Activated naive CD4-positive, alpha-beta T cell treated with anti-CD3 and anti-CD28 coated beads, Interleukin-2, amount 50 U/mL, for 24 hours (primary cell): ENCODE measurements around the gene BNIPL.
A peak's percentile ranks its signal among the peaks of the same experiment; 100 is the strongest.

Experiments
- H3K27ac Mint-ChIP-seq: one replicate; pipeline ENCODE4 v1.8.0; 2021; ENCODE audit warnings: mild to moderate bottlenecking, mixed read lengths
- H3K27me3 Mint-ChIP-seq: one replicate; pipeline ENCODE4 v1.8.0; 2021; ENCODE audit warnings: mixed read lengths
- H3K36me3 Mint-ChIP-seq: one replicate; pipeline ENCODE4 v1.8.0; 2021; ENCODE audit warnings: mixed read lengths
- H3K4me1 Mint-ChIP-seq: one replicate; pipeline ENCODE4 v1.8.0; 2021; ENCODE audit warnings: mixed read lengths
- H3K4me3 Mint-ChIP-seq: one replicate; pipeline ENCODE4 v1.8.0; 2021; ENCODE audit warnings: mild to moderate bottlenecking, mixed read lengths
- H3K9me3 Mint-ChIP-seq: one replicate; pipeline ENCODE4 v1.8.0; 2021; ENCODE audit warnings: mixed read lengths

BNIPL gene

DNA sequence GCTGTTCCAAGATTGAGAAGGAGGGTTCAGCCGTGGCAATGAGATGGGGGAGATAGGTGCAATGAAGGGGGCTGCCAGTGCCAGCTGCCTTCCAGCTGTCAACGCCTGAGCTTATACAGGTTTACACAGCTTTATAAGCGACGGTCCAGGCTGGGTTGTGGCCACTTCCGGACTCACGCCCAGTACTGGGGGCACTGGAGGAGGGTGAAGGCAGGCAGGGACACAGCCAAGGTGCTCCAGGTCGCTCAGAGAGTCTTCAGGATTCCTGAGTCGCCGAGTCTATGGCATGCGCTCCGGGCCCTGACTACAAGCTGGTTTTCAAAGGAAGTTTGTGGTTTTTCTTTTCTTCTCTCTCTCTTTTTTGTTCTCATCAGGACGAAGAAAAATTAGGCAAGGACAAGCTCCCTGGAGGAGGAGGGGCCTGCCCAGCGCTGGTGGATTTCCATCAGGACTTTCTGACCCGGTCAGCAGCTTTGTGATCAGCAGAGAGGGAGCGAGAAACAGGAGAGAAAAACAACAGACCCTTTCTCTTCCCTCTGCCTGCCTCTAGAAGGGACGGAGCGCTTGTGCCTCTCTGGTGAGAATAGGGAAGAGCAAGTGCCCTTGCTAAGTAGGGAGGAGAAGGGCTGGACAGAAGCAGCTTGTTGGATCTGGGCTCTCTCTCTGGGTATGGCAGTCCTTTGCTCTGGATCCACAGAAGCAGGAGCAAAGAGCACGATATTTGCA, 29.9 kb upstream of the BNIPL start, which contains the start of gene MINDY1:
Gene MINDY1 (minus strand): TSS at position 576 of the 726 bp plus-strand sequence. CDS start 4,285 bp downstream, outside the sequence.
- Mint-ChIP-seq H3K36me3 (no peaks in the 10 kb centered on the region), H3K27me3 (no peaks in the 10 kb centered on the region), H3K4me1 (peaks cover 80% of the 10 kb centered on the region), H3K9me3 (no peaks in the 10 kb centered on the region), H3K27ac (peak within 1 kb of the TSS; percentile 97), H3K4me3 (peak within 1 kb of the TSS; percentile 89)

- Mint-ChIP-seq H3K9me3 (no peaks in the 10 kb centered on the region), H3K36me3 (peaks cover 3% of the 10 kb centered on the region), H3K4me3 (peak overlapping the region; percentile 89), H3K4me1 (peaks cover 77% of the 10 kb centered on the region), H3K27me3 (no peaks in the 10 kb centered on the region), H3K27ac (peak overlapping the region; percentile 97)
Measured at GRCh38 chr1:151007853-151008243, 28.5 kb upstream of the BNIPL start.

GRCh38 chr1:151008244-151009205, 27.9 kb upstream of the BNIPL start, which contains the start of gene PRUNE1:
Gene PRUNE1, plus strand, starts transcription at chr1:151008449. Its CDS starts 184 bp downstream, at chr1:151008633.
- H3K36me3 Mint-ChIP-seq, result peaks cover 3% of the 10 kb centered on the region
- H3K4me1 Mint-ChIP-seq, result peaks cover 79% of the 10 kb centered on the region
- H3K27ac Mint-ChIP-seq, result peak within 1 kb of the TSS; percentile 97
- H3K9me3 Mint-ChIP-seq, result no peaks in the 10 kb centered on the region
- H3K27me3 Mint-ChIP-seq, result no peaks in the 10 kb centered on the region
- peak within 1 kb of the TSS; percentile 89 for H3K4me3 Mint-ChIP-seq

DNA sequence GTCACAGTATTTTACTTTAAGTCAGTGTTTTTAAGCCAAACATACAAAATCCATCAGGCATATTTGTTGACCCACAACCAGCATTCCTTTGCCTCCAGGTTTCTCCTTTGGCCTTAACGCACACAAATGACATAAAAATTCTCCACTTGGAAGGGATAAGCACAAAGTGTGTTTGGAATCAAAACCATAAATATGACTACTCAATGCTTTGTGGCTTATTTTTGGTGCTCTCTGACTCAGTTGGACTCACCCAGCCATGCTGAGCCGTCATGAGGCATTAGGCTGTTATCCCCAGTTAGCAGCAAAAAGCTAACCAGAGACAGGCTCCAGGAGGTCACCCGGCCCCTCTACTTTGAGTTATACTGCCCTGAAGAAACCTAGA, 27.2 kb upstream of the BNIPL start:
- Mint-ChIP-seq H3K9me3 (no peaks in the 10 kb centered on the region), H3K4me3 (peak overlapping the region; percentile 89), H3K27ac (peak overlapping the region; percentile 97), H3K4me1 (peaks cover 78% of the 10 kb centered on the region), H3K36me3 (peaks cover 3% of the 10 kb centered on the region), H3K27me3 (no peaks in the 10 kb centered on the region)

DNA sequence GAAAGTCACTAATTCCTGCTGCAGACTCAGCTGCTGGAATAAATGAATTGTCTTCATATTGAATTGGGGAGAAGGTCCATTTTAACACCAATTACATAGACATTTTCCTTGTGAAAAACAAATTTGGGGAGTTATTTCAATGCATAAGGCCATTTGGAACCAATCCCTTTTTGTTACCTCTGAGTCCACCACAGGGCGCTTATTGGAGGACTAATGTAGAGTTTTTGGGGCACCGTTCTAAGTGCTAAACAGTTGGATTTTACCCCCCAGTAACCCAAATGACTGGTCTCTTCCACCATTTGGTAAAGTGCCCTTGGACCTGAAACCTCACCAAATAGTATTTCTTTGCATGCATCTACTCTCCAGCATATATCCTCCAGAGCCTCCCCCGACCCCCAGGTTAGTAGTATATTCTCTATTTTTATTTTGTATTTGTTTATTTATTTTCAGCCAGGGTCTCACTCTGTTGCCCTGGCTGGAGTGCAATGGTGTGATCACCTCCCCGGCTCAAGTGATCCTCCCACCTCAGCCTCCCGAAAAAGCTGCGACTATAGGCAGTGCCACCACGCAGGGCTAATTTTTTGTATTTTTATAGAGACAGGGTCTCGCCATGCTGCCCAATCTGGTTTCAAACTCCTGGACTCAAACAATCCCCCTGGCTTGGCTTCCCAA, 26.6 kb upstream of the BNIPL start:
- H3K27me3 Mint-ChIP-seq, result no peaks in the 10 kb centered on the region
- H3K4me1 Mint-ChIP-seq, result peaks cover 76% of the 10 kb centered on the region
- H3K27ac Mint-ChIP-seq, result no peak overlapping the region
- H3K4me3 Mint-ChIP-seq, result peak overlapping the region; percentile 89
- H3K9me3 Mint-ChIP-seq, result no peaks in the 10 kb centered on the region
- peaks cover 3% of the 10 kb centered on the region for H3K36me3 Mint-ChIP-seq

DNA sequence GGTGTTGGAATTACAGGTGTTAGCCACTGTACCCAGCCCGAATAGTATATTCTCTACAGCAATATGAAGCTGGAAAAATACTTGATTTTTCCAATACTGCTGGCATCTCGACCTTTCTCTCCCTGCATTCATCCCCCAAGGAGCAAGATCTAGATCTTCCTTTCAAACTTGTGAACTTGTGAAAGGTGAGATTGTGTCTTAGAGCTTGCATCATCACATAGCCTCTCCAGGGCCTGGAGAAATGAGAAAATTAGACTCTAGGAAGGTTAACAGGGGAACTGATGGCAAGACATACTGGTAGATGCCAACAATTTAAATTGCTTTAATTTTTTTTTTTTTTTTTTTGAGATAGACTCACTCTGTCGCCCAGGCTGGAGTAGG, 26.1 kb upstream of the BNIPL start:
- Mint-ChIP-seq H3K4me1 (peaks cover 75% of the 10 kb centered on the region), H3K27ac (no peak overlapping the region), H3K27me3 (no peaks in the 10 kb centered on the region), H3K36me3 (peaks cover 3% of the 10 kb centered on the region), H3K4me3 (no peak overlapping the region), H3K9me3 (no peaks in the 10 kb centered on the region)

GRCh38 chr1:151011154-151011850, 25.1 kb upstream of the BNIPL start:
- Mint-ChIP-seq H3K4me3 (peak overlapping the region; percentile 16), H3K4me1 (peaks cover 65% of the 10 kb centered on the region), H3K27me3 (no peaks in the 10 kb centered on the region)

GRCh38 chr1:151012684-151013471, 23.5 kb upstream of the BNIPL start:
- H3K27me3 Mint-ChIP-seq, result no peaks in the 10 kb centered on the region
- H3K4me3 Mint-ChIP-seq, result no peak overlapping the region
- H3K36me3 Mint-ChIP-seq, result peaks cover 3% of the 10 kb centered on the region
- no peaks in the 10 kb centered on the region for H3K9me3 Mint-ChIP-seq
- H3K27ac Mint-ChIP-seq, result peak overlapping the region; percentile 59
- peaks cover 53% of the 10 kb centered on the region for H3K4me1 Mint-ChIP-seq

More at GRCh38 chr1:151011154-151011850, 25.1 kb upstream of the BNIPL start:
- Mint-ChIP-seq H3K9me3 (no peaks in the 10 kb centered on the region), H3K27ac (peak overlapping the region; percentile 19), H3K36me3 (peaks cover 3% of the 10 kb centered on the region)

- Mint-ChIP-seq H3K27ac (no peak overlapping the region), H3K36me3 (peaks cover 3% of the 10 kb centered on the region), H3K9me3 (no peaks in the 10 kb centered on the region), H3K27me3 (no peaks in the 10 kb centered on the region), H3K4me1 (peaks cover 47% of the 10 kb centered on the region), H3K4me3 (no peak overlapping the region)
Measured at GRCh38 chr1:151013518-151013917, 22.9 kb upstream of the BNIPL start.

- Mint-ChIP-seq H3K9me3 (no peaks in the 10 kb centered on the region), H3K4me3 (no peak overlapping the region), H3K36me3 (peaks cover 6% of the 10 kb centered on the region), H3K27ac (peak overlapping the region; percentile 84), H3K4me1 (peaks cover 6% of the 10 kb centered on the region), H3K27me3 (no peaks in the 10 kb centered on the region)
Measured at GRCh38 chr1:151024540-151025146, 11.7 kb upstream of the BNIPL start.

DNA sequence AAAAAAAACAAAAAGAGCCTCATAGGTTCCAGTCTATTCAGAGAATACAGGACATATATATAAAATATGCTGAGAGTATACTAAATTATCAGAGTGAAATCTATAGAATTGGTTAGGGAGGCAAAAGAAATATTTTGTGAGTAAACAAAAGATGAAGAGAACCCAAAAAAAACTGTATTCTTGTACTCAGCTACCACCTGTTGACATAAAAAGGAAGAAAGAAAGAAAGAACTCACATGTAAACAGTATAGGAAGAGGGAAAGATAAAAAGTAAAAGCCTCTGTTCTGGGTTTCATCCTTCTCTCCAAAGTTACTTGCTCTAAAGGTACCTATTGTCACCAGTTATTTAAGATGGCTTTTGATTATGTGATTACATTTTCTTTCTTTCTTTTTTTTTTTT, 9.9 kb upstream of the BNIPL start:
- peaks cover 7% of the 10 kb centered on the region for H3K36me3 Mint-ChIP-seq
- no peaks in the 10 kb centered on the region for H3K9me3 Mint-ChIP-seq
- no peak overlapping the region for H3K4me3 Mint-ChIP-seq
- no peak overlapping the region for H3K27ac Mint-ChIP-seq
- H3K27me3 Mint-ChIP-seq, result no peaks in the 10 kb centered on the region
- H3K4me1 Mint-ChIP-seq, result peaks cover 6% of the 10 kb centered on the region

- Mint-ChIP-seq H3K4me3 (no peak overlapping the region), H3K36me3 (peaks cover 10% of the 10 kb centered on the region), H3K4me1 (peaks cover 18% of the 10 kb centered on the region), H3K27ac (no peak overlapping the region), H3K27me3 (no peaks in the 10 kb centered on the region), H3K9me3 (no peaks in the 10 kb centered on the region)
Measured at GRCh38 chr1:151032164-151032563, 4.2 kb upstream of the BNIPL start.

DNA sequence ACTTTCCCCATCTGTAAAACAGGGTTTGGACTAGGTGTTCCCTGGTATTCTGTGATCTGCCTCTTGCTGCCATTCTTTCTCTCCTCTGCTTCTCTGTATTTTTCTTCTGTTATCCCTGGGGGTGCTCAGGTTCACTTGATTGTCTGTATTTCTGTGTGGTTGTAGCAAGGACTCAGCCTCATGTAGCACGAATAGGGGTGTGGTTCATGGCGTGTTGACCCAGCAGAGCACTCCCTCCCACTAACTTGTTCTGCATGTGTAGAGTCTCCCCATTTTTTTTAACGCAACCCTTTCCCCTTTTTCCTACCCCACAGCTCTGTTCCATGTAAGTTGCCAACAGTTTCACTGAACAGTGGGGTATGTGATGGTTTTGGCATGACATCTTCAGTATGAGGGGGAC, 1.2 kb upstream of the BNIPL start:
- H3K27me3 Mint-ChIP-seq, result no peaks in the 10 kb centered on the region
- peaks cover 9% of the 10 kb centered on the region for H3K36me3 Mint-ChIP-seq
- peak overlapping the region; percentile 42 for H3K27ac Mint-ChIP-seq
- peaks cover 19% of the 10 kb centered on the region for H3K4me1 Mint-ChIP-seq
- H3K9me3 Mint-ChIP-seq, result no peaks in the 10 kb centered on the region
- no peak overlapping the region for H3K4me3 Mint-ChIP-seq

- H3K9me3 Mint-ChIP-seq, result no peaks in the 10 kb centered on the region
- H3K27me3 Mint-ChIP-seq, result no peaks in the 10 kb centered on the region
- no peak overlapping the region for H3K4me3 Mint-ChIP-seq
- peaks cover 7% of the 10 kb centered on the region for H3K36me3 Mint-ChIP-seq
- H3K27ac Mint-ChIP-seq, result peak overlapping the region; percentile 15
- peaks cover 23% of the 10 kb centered on the region for H3K4me1 Mint-ChIP-seq
Measured at GRCh38 chr1:151037032-151037431, 646 bp downstream of the BNIPL start.
